GM21576 (cell line): ENCODE results near the gene JMJD4.
A peak's percentile ranks its signal among the peaks of the same experiment; 100 is the strongest.

Experiments
- ATAC-seq: cut with Tn5 transposase; IDR thresholded peaks from one replicate; pipeline ENCODE4 v1.9.1; 2021; ENCODE audit warnings: mild to moderate bottlenecking, moderate library complexity; ENCODE audit not compliant: unreplicated experiment

JMJD4 gene

GRCh38 chr1:227734856-227735538 is at the start of gene JMJD4, which contains the start of gene SNAP47:
Gene JMJD4, minus strand, starts transcription at chr1:227735302. Its CDS starts 29 bp downstream, at chr1:227735273.
Gene SNAP47, plus strand, starts transcription at chr1:227735435. Its CDS starts 12,302 bp downstream, at chr1:227747737.
- ATAC-seq: peak; percentile 91

GRCh38 chr1:227782226-227782625 is 47.1 kb upstream of the JMJD4 start:
- no peak for ATAC-seq

- ATAC-seq: no peak
These were observed 46.3 kb upstream of the JMJD4 start for GRCh38 chr1:227781314-227781930.

- no peak for ATAC-seq
These were observed 45.3 kb upstream of the JMJD4 start for GRCh38 chr1:227780101-227781044.

- ATAC-seq: no peak
These were observed 44.6 kb upstream of the JMJD4 start for GRCh38 chr1:227779685-227780084.

- ATAC-seq: no peak
These were observed 43.9 kb upstream of the JMJD4 start for GRCh38 chr1:227779021-227779441.

GRCh38 chr1:227778401-227778947 is 43.4 kb upstream of the JMJD4 start:
- ATAC-seq: no peak

- ATAC-seq: no peak
These were observed 42.5 kb upstream of the JMJD4 start for GRCh38 chr1:227777646-227778045.

- no peak for ATAC-seq
These were observed 42.1 kb upstream of the JMJD4 start for GRCh38 chr1:227777156-227777555.

GRCh38 chr1:227776331-227776771 is 41.2 kb upstream of the JMJD4 start:
- ATAC-seq: no peak

GRCh38 chr1:227775841-227776240 is 40.7 kb upstream of the JMJD4 start:
- ATAC-seq: no peak

- no peak for ATAC-seq
These were observed 39.9 kb upstream of the JMJD4 start for GRCh38 chr1:227774821-227775661.

- ATAC-seq: no peak
These were observed 39.1 kb upstream of the JMJD4 start for GRCh38 chr1:227774051-227774731.

GRCh38 chr1:227773558-227773957 is 38.5 kb upstream of the JMJD4 start:
- ATAC-seq: no peak

- ATAC-seq: no peak
These were observed 36.7 kb upstream of the JMJD4 start for GRCh38 chr1:227771771-227772170.

GRCh38 chr1:227771326-227771725 is 36.2 kb upstream of the JMJD4 start:
- no peak for ATAC-seq

GRCh38 chr1:227770812-227771211 is 35.7 kb upstream of the JMJD4 start:
- ATAC-seq: no peak

- ATAC-seq: no peak
These were observed 34.9 kb upstream of the JMJD4 start for GRCh38 chr1:227769936-227770494.
